ENCODE results near the gene JUP. TPM values are rescaled to one million over a fixed set of nuclear protein-coding genes. Genes with fewer than 3 reads are reported as not detected.
A peak's percentile ranks its signal among the peaks of the same experiment; 100 is the strongest.

JUP gene
- total RNA-seq, 2 experiments from 2014 or later: 1.5 to 1.8 TPM

DNA sequence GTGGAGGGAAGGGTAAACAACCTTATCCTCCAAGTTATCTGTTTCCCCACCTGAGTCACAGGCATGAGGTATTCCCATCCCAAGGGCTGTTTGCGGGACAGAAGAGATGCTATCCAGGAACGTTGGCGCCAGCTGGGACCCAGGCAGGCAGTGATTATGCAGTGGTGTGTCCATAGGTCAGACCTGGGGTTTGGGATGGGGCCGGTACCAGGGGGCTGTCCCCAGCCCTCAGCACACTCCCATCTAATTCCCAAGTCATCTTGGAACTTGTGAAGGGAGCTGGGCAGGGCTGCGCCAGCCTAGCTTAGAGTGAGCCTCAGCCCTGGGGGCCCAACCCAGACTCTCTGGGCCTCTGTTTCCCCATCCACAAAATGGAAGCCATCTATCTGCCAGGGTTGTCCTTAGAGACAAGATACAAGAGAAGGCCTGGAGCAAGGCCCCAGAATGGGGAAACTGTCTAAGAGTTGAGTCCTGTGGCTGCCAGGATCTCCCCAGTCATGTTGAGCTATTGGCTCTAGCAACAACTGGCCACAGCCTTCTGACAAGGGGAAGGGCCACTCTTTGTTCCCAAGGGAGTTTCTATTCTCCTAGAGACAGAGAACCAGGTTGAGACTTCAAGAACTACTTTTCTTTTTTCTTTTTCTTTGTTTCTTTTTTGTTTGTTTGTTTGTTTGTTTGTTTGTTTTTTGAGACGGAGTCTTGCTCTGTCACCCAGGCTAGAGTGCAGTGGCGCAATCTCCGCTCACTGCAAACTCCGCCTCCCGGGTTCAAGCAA, 9.8 kb upstream of the JUP start:
- H3K9me3 Mint-ChIP-seq: no peaks in the 10 kb centered on the region
- no peaks in the 10 kb centered on the region for H3K4me1 Mint-ChIP-seq (ENCODE audit: low read depth)
- peaks cover 3% of the 10 kb centered on the region for H3K27me3 Mint-ChIP-seq
- H3K36me3 Mint-ChIP-seq (ENCODE audit: low read depth): no peaks in the 10 kb centered on the region
- intact Hi-C loops (cut with micrococcal nuclease): no loop called here
- POLR2A ChIA-PET: interaction anchor here (0.9 to 1.5 kb wide), 3 partner anchors 10 to 104 kb away, joined by 3 to 5 read pairs (median 3); partner anchors contain the start of gene JUP
- H3K27ac Mint-ChIP-seq: no peak overlapping the region
- no peak for ATAC-seq
- TF ChIP-seq, protein P1, sequence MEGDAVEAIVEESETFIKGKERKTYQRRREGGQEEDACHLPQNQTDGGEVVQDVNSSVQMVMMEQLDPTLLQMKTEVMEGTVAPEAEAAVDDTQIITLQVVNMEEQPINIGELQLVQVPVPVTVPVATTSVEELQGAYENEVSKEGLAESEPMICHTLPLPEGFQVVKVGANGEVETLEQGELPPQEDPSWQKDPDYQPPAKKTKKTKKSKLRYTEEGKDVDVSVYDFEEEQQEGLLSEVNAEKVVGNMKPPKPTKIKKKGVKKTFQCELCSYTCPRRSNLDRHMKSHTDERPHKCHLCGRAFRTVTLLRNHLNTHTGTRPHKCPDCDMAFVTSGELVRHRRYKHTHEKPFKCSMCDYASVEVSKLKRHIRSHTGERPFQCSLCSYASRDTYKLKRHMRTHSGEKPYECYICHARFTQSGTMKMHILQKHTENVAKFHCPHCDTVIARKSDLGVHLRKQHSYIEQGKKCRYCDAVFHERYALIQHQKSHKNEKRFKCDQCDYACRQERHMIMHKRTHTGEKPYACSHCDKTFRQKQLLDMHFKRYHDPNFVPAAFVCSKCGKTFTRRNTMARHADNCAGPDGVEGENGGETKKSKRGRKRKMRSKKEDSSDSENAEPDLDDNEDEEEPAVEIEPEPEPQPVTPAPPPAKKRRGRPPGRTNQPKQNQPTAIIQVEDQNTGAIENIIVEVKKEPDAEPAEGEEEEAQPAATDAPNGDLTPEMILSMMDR (IDR thresholded peaks at IDR 0.05): no peak
- no peak overlapping the region for H3K4me3 Mint-ChIP-seq
- CTCF ChIA-PET: interaction anchor here (1.2 to 3.0 kb wide), 2 partner anchors 9 to 59 kb away, joined by 5 to 14 read pairs; partner anchors contain the start of gene JUP
- DNase-seq: no peak

DNA sequence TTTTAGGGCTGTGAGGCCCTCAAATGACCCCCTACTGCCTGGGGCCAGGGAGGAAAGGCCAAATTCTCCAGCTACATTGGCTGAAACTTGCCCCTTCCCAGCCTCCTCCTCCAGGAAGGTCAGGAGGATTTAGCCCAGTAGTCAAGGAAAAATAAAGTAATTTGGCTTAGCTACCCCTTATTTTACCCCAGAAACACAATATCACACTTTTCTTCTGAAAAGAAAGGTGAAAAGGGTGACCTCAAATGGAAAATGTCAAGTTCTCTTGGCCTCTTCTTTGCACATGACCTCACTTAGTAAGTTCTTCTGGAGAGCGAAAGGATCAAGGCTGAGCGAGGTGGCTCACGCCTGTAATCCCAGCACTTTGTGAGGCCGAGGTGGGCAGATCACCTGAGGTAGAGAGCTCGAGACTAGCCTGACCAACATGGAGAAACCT, 8.0 kb upstream of the JUP start:
- Mint-ChIP-seq H3K27me3 (peaks cover 4% of the 10 kb centered on the region), H3K9me3 (no peaks in the 10 kb centered on the region), H3K27ac (no peak overlapping the region), H3K36me3 (ENCODE audit: low read depth) (no peaks in the 10 kb centered on the region), H3K4me1 (ENCODE audit: low read depth) (peaks cover 3% of the 10 kb centered on the region), H3K4me3 (no peak overlapping the region)
- ATAC-seq: no peak
- intact Hi-C loops (cut with micrococcal nuclease): no loop called here
- DNase-seq: no peak
- POLR2A ChIA-PET: no interaction called here
- TF ChIP-seq, protein P1 (IDR thresholded peaks at IDR 0.05): no peak
- CTCF ChIA-PET: interaction anchor here (1.2 to 3.0 kb wide), 2 partner anchors 14 to 57 kb away, joined by 3 to 14 read pairs; no protein-coding TSS in a partner anchor

DNA sequence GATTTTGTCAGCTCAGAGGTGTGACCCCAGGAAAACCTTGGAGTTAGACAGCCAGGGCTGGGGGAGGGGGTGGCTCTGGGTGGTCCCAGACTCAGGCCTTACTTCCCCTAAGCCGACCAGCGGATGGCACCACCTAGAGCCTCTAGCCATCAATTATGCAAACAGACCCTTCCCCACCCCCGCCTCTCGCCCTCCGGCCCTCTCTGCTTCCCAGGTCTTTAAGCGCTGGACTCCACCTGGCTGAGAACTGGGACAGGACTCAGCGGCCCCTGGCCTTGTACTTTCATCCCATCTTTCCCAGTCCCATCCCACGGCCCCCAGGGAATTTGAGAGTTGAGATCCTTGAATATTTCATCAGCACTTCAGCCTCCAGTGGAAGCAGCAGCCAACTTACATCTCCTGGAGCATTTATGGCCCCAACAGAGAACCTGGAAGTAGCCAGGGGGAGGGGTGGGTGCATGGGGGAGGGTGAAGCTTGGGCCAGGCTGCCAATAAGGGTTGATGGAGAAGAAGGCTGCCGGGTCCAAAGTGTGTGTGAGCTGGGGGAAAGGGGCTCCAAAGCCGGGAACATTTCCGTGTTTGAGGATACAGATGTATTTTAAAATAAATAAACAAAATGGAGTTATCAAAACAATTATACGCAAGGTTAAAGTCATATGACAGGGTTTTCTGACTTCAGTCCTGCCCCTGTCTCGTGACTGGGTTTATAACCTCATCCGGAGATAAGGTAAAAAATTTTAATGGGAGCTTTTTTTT, 7.5 kb upstream of the JUP start:
- TF ChIP-seq, protein P1 (IDR thresholded peaks at IDR 0.05): no peak
- intact Hi-C loops (cut with micrococcal nuclease): no loop called here
- CTCF ChIA-PET: interaction anchor here (1.2 kb wide), 1 partner anchor 15 kb away, joined by 3 read pairs; no protein-coding TSS in a partner anchor

DNA sequence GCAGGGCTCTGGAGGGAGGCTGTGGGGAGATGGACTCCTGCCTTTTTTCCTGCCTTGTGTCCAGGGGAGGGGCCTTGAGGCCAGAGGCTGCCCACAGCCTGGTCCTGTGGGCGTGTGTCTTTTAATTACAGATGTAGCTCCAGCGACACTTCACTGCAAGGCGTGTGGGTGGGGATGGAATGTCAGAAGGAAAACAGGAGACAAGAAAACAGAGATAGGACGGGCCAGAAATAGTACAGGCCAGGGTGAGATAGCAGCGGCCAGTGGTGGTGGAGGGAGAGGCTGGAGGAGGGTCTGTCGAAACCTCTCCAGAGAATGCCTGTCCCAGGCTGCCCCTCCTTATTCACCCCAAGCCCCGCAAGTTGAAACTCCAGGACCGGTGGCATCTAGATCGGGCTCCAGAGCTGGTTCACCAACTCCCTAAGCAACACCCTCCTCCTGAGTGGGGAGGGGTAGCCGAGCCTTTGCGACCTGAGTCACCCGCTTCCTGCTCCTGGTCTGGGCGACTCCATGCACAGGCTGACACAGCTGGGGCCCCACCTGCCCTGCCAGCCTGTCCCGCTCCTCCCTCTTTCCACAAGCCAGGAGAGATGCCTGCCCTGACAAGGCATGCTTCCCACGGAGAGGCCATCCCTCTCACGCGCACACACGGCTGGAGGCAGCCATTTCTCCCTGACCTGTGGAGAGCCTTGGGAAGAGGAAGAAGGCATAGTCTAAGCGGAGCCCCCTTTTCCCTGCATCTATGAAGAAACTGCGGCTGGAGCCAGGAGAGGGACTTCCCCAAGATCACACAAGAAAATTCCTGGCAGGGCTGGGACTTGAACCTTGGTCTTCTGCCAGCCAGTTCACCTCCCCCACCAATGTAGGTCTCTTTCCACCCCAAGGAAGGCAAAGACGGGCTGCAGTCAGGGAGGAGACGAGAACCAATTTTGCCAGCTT, 6.6 kb upstream of the JUP start:
- DNase-seq (peak; percentile 23), ATAC-seq (peak; percentile 61)
- Mint-ChIP-seq H3K9me3 (no peaks in the 10 kb centered on the region), H3K36me3 (ENCODE audit: low read depth) (no peaks in the 10 kb centered on the region), H3K4me1 (ENCODE audit: low read depth) (peaks cover 15% of the 10 kb centered on the region), H3K27ac (no peak overlapping the region), H3K4me3 (no peak overlapping the region), H3K27me3 (peaks cover 4% of the 10 kb centered on the region)
- intact Hi-C loops (cut with micrococcal nuclease): no loop called here
- ChIA-PET CTCF (no interaction called here), POLR2A (no interaction called here)
- TF ChIP-seq, protein P1 (IDR thresholded peaks at IDR 0.05): no peak

More for the DNA sequence above, 7.5 kb upstream of the JUP start:
- ATAC-seq: no peak
- peaks cover 4% of the 10 kb centered on the region for H3K27me3 Mint-ChIP-seq
- DNase-seq: no peak
- no peaks in the 10 kb centered on the region for H3K9me3 Mint-ChIP-seq
- no peak overlapping the region for H3K4me3 Mint-ChIP-seq
- H3K27ac Mint-ChIP-seq: no peak overlapping the region
- peaks cover 6% of the 10 kb centered on the region for H3K4me1 Mint-ChIP-seq (ENCODE audit: low read depth)
- no peaks in the 10 kb centered on the region for H3K36me3 Mint-ChIP-seq (ENCODE audit: low read depth)
- POLR2A ChIA-PET: no interaction called here
